ENCODE results near the gene APLP1.
"Not testable (repeated sequence)": the region's sequence is repeated elsewhere in the genome, so short reads cannot be mapped to it uniquely, and the experiment has no call there.

Gene APLP1

GRCh38 chr19:35882114-35882832, 13.9 kb downstream of the APLP1 start:
- DNase-seq (ENCODE audit: low read depth) = peak; percentile 85

DNA sequence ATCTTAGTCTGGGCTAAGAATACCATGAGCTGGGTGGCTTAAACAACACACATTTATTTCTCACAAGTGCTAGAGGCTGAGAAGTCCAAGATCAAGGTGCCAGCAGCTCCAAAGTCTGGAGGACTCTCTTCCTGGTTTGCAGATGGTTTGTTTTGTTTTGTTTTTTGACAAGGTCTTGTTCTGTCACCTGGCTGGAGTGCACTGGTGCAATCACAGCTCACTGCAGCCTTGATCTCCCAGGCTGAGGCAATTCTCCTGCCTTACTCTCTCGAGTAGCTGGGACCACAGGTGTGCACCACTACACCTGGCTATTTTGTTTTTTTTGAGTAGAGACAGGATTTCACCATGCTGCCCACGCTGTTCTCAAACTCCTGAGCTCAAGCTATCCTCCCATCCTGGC, 15.5 kb downstream of the APLP1 start:
- no peak for DNase-seq (ENCODE audit: low read depth)

GRCh38 chr19:35885225-35885738, 16.9 kb downstream of the APLP1 start:
- no peak for DNase-seq (ENCODE audit: low read depth)

- DNase-seq (ENCODE audit: low read depth) = no peak
Observed at GRCh38 chr19:35885904-35886303, 17.5 kb downstream of the APLP1 start.

DNA sequence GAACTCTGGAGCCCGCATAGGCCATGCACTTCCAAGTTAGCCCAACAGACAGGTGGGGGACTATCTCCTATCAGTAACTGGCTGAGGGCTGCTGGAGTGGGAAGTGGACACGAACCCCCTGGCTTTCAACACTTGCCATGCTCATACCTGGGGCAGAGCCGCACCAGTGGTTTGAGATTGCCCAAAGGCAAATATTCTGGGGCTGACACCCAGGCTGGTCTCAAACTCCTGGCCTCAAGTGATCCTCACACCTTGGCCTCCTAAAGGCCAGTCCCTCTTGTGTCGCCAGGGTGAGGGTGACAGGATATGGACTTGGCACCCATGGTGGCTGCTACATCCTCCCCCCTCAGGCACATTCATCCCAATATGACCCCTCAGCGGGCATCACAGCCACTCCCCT, 18.8 kb downstream of the APLP1 start:
- DNase-seq (ENCODE audit: low read depth) = no peak

DNA sequence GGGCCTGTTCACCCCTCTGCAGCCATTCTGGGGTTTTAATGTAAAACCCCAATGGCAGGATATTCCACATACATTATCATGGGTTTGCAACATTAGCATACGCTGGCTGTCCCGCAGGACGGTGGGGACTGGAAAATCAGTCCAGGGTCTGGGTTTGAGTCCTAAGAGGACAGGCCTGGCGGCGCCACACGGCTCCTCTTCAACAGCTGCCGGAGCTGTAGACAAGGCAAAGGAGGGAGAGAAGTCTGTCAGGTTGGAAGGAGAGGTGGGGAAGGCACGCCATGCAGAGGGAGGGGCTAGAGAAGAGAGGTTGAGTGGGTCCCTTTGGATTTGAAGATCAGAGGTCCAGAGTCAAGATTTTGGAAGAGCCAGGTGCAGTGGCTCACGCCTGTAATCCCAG, 20.0 kb downstream of the APLP1 start:
- no peak for DNase-seq (ENCODE audit: low read depth)

GRCh38 chr19:35889370-35890112, 21.2 kb downstream of the APLP1 start:
- no peak for DNase-seq (ENCODE audit: low read depth)

GRCh38 chr19:35890113-35890650, 21.8 kb downstream of the APLP1 start:
- DNase-seq (ENCODE audit: low read depth) = no peak

- DNase-seq (ENCODE audit: low read depth) = not testable (repeated sequence)
Observed at GRCh38 chr19:35891819-35892218, 23.4 kb downstream of the APLP1 start.

DNA sequence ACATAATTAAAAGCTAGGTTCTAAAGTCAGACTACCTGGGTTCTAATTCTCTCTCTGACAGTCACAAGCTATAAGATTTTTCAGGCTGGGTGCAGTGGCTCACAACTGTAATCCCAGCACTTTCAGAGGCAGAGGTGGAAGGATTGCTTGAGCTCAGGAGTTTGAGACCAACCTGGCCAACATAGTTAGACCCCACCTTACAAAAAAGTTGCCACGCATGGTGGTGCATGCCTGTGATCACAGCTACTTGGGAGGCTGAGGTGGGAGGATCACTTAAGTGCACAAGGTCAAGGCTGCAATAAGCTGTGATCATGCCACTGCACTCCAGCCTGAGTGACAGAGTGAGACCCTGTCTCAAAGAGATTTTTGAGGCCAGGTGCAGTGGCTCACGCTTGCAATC, 26.0 kb downstream of the APLP1 start:
- DNase-seq (ENCODE audit: low read depth) = no peak

GRCh38 chr19:35895911-35896642, 27.7 kb downstream of the APLP1 start:
- DNase-seq (ENCODE audit: low read depth) = no peak

DNA sequence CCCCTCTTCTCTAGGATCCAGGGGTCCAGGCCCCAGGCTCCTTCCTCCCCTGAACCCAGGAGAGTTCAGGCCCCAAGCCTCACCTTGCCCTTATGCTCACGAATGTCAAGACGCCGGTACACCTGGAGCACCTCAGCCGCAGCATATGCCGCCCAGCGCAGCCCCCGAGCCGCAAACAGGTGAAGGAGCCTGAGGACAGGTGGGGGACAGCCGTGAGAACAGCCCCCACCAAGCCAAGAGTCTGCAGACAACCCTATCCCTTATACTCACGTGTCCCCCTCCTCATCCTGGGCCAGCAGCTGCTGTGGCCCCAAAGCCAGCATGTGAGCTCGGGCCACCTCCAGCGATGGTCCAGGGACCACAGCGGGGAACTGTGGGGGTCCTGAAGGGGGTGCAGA, 28.3 kb downstream of the APLP1 start:
- no peak for DNase-seq (ENCODE audit: low read depth)

GRCh38 chr19:35897706-35898451, 29.5 kb downstream of the APLP1 start:
- no peak for DNase-seq (ENCODE audit: low read depth)

- DNase-seq (ENCODE audit: low read depth) = no peak
Observed at GRCh38 chr19:35898499-35898809, 30.1 kb downstream of the APLP1 start.

DNA sequence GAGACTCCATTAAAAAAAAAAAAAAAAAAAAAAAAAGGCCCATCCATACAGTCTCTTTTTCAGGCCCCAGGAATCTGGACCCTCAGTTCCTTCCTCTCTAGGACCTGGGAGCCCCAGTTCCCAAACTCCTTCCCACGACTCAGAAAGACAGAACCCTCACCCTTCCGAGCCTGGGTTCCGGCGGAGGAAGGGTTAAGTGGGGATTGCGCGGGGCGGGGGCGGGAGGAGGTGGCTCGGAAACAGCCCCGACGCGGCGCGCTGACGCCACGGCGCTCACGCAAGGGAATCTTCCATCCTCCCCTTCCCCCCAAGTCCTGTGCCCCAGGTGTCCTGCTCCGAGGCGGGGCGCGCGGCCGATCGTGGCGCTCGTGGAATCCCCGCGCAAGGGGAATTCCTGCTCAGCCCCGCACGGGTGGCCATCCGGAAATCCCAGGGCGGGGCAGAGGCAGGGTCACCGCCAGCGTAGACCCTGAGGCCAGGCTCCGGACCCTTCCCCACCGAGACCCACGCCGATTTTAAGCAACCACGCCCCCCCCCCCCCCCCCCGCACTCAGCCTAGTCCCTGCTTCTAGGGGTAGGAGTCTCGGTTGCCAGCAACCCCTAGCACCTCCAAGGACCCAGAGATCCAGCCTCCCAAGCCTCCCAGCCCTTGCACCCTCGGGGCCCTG, 31.3 kb downstream of the APLP1 start:
- peak; percentile 81 for DNase-seq (ENCODE audit: low read depth)

DNA sequence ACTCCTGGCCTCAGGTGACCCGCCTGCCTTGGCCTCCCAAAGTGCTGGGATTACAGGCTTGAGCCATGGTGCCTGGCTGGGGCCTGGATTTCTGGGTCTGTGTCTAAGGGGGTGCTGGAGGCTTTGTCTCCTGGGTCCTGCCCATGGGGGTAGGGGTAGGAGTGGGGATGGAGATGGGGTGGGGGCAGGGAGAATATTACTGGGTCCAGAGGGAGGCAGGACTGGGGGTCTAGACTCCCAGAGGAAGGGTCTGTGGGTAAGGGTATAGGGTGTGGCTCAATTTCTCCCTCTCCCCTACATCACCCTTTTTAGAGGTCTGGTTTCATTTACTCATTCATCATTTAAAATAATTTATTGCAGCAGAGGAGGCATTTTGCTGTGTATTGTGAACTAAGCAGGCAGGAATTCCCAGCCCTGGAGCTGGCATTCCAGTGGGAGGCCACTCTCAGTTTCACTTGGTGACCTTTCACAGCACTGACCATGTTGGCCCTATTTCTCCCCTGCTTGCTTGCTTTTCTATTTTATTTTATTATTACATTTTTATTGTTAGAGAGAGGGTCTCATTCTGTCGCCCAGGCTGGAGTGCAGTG, 32.8 kb downstream of the APLP1 start:
- DNase-seq (ENCODE audit: low read depth) = peak; percentile 88

- DNase-seq (ENCODE audit: low read depth) = peak; percentile 76
Observed at GRCh38 chr19:35901854-35902661, 33.7 kb downstream of the APLP1 start, which contains the start of gene HCST. HCST (plus strand) TSS chr19:35902529; CDS start chr19:35902594, 65 bp downstream.

GRCh38 chr19:35902870-35903475, 34.6 kb downstream of the APLP1 start:
- no peak for DNase-seq (ENCODE audit: low read depth)

GRCh38 chr19:35903550-35904179, 35.3 kb downstream of the APLP1 start:
- DNase-seq (ENCODE audit: low read depth) = peak; percentile 87
